Jurkat, Clone E6-1 (cell line): ENCODE data around the gene SLC46A2.

ENCODE experiments used
- DNase-seq: peaks from one replicate; pipeline ENCODE4 v3.0.0-alpha.2; 2011; ENCODE audit warnings: low read depth, low spot score
- H3K4me3 ChIP-seq: 2 replicates; pipeline ENCODE4 v1.5.1; 2011; ENCODE audit warnings: mild to moderate bottlenecking, low read length, control low read depth, moderate library complexity

SLC46A2 gene

DNA sequence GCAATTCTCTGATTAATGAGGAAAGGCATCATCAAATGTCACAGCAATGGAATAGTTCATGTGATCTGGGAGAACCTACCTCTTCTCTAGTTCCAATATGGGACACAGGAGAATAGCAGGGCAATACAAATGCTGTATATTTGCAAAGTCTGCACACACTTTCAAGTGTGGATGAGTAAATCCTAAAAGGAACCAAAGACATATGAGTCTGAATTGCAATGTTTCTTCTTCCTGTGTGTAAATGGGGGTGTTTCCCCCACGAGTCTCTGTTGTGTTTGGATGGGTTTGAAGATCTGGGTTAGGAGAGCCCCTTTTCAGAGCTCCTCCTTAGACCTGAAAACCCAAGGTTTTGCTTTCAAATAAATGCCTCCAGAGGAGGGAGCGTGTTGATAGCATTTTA is 26.9 kb downstream of the SLC46A2 start:
- DNase-seq: no peak

DNA sequence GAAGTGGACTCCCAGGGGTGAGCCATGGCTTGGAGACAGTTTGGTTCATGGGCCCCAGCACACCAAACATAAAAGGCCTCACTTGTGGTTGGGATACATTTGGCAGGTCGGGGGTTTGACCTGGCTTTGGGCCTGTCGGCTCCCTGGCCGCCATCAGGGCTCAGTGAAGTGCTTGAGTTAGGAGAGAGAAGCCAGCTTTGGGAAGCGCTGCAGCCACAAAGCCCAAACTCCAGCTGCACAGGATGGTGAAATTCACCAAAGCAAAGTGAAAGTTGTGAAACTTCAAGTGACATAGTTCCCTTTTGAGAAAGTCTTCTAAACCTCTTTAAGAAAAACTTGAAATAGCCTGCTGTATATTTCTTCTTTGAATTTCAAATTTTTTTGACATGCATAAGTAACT is 27.5 kb downstream of the SLC46A2 start:
- no peak for DNase-seq
- H3K4me3 ChIP-seq: no peak overlapping the region

More for the DNA sequence above, 26.9 kb downstream of the SLC46A2 start:
- no peak overlapping the region for H3K4me3 ChIP-seq

DNA sequence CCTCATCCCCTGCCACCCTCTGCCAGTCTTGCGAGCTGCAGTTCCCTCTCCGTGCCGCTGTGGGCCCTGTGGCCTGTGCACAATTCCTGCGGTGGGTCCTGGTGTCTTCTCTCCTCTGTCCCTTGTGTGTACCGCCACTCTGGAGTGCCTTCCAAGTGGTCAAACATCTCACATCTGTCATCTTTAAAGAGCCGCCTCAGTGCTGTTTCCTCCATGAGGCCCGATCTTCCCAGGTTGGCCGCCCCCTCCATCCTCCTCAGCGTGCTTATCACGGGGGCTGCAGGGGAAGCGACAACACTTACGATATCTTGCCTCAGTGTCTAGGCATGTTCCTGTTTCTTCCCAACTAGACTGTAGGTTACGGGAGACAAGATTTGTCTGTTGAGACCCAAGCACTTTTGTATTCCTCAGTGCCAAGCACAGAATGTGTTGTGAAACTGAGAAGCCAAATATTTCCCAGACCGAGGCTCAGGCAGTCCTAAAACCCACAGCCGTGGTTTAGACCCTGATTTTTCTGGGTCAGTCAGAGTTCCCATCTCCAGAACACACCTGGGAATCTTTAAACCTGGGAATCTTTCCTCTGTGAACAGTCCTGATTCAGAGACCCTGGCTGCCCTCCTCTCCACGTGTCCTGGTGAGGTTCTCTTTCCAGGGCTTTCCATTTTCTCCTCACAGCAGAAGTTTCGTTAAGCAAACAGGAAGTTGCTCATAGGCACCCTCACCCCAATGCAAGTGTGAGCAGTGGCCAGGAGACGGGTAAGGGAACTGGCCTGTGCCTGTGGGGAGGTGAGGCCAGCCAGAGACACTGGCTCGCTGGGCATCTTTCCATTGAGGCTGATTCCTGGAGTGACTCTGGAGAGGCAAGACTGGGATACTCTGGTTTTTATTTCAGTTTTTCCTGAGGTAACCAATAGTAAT is 28.8 kb downstream of the SLC46A2 start:
- H3K4me3 ChIP-seq: no peak overlapping the region
- no peak for DNase-seq

DNA sequence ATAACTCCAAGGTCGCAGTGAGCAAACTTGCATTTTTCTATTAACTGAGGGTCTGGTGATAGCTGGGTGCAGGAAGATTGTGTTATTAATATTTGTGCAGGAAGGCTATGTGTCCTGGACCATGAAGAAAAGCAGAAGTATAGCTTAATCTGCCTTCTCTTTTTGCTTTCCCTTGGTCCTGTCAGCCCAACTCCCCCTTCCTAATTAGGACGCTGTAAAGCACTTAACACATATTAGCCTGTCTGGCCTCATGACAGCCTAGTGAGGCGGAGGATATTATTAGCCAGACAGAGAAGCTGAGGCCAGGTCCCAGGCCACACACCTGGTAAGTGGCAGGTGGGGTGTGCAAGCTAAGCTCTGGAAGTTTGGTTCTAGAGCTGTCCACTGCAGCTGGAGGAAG is 29.5 kb downstream of the SLC46A2 start:
- no peak overlapping the region for H3K4me3 ChIP-seq

DNA sequence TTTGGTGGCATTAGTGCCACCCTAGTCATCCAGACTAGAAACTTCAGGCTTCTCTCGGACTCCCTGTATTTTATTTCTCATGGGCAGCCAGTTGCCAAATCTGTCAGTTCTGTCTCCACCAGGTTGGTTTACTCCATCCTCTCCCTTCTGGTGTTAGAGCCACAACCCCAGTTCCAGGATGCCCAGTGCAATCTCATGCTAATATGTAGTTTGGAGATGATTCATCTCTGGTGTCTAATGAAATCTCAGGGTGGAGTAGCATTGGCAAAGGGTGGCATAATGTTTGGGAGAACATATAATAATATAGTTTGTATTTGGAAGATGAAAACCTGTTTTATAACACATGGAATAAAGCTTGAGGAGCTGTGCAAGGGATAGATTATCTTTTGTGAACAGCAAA is 30.2 kb downstream of the SLC46A2 start:
- no peak for DNase-seq
- no peak overlapping the region for H3K4me3 ChIP-seq

More for the DNA sequence above, 29.5 kb downstream of the SLC46A2 start:
- no peak for DNase-seq

DNA sequence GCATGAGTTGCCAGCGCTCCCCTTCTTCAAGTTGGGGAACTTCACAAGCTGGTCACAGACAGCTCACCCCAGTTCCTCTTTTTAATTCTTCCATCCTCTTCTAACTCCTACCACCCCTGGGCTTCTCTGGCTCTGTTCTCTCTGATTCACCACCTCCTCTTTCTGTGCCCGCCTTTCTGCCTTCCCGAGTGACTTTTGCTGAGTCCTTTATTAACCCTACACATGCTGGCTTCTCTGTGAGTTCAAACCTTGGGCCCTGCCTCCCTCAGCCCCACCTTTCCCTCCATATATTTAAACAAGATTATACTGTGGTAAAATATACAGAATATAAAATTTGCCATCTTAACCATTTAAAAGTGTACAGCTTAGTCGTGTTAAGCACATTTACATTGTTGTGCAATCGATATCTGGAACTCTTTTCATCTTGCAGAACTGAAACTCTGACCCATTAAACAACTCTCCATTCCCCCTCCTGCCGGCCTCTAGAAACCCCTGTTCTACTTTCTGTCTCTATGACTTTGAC is 32.0 kb downstream of the SLC46A2 start:
- no peak overlapping the region for H3K4me3 ChIP-seq
- DNase-seq: no peak

DNA sequence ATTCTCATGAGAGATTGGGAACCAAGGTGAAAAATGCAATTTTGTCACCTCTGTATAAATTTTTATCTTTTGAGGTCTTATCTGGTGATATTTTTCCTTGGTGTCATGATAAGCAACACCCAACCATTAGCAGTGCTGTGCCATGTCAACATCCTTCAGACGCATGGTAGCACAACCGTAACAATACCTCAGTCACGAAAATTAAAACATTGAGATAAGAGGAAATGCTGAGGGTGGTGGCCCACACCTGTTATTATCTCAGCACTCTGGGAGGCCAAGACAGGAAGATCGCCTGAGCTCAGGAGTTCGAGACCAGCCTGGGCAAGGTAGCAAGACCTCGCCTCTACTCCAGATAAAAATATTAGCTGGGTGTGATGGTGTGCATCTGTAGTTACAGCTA is 32.7 kb downstream of the SLC46A2 start:
- DNase-seq: no peak
- H3K4me3 ChIP-seq: no peak overlapping the region

DNA sequence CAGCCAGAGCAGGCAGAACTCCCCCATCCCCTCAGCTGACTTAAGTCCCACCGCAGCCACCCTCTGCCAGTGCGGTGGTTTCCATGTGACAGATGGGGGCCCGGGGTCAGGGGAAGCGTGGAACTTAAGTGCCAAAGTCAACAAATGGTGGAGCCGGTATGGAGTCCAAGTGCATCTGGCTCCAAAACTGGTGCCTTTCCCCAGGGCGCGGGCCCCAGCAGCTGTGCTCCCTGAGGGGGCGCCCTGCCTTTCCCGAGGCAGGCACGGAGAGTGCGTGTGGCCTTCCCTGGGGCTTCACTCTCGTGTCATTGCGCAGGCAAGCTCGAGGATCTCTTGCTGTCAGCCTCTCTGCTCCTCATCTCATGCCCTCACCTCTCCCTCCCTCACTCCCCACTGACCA is 33.8 kb downstream of the SLC46A2 start:
- no peak for DNase-seq
- no peak overlapping the region for H3K4me3 ChIP-seq

DNA sequence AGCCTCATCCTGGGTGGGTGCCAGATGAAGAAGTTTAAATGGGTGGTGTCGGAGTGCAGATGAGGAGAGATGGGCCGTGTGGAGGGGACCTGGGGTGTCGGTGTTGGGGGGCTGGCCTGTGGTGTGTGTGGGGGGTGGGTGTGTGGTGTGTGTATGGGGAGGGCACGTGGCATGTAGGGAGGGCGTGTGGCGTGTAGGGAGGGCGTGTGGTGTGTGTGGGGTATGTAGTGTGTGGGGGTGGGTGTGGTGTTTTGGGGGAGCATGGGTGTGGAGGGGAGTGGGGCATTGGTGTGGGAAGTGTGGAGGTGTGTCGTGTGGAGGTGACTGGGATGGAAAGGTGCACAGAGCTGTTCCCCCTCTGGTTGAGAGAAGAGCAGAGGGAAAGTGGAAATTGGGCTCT is 34.5 kb downstream of the SLC46A2 start:
- H3K4me3 ChIP-seq: no peak overlapping the region
- DNase-seq: no peak

DNA sequence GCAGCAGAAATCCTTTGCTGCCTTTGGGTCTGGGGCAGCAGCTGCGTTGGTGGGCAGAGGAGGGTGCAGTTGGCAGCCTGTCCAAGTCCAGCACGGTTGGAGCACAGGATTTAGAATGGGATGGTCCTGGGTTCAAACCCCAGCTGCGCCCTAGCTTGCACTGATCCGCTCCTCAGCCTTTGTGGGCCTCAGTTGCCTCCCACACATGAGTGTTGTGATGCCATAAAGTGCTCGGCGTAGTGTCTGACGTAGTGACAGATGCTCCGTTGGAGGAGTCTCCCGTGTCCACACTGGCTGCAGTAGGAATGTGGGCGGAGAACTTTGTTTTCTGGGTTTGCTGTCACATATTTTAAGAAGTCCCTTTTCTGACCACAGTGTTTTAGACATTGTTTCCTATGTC is 36.0 kb downstream of the SLC46A2 start:
- DNase-seq: no peak
- no peak overlapping the region for H3K4me3 ChIP-seq

DNA sequence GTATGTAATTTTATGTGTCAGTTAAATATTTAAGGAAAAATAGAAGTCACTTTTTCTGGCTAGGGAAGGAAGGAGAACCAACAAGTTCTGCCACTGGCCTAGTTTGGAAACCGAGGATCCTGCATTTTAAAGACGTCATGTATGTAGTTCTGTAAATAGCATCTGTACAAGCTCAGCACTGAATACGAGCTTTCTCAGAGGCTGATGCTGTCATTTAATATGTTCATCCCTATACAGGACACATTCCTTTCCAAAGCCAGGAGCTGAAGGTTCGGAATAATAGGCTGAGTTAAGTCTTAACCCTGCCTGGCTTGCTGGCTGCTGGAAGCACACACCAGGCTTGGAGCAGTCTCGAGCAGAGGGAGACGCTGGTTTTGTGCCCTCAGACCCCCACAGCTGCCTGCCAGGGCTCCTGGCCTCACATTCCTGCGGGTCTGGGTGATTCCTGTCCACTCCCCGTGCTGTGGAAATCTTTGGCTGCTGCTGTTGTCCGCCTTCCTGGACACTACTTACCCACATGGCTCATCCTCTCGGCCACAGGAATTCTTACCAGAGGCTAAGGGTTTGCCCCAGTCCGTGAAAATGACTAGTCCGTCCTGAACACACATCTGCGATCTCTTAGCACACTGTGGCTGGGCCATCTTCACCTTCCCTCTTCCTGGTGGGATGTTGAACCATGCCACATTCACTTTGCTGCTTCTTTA is 36.6 kb downstream of the SLC46A2 start:
- no peak for DNase-seq
- H3K4me3 ChIP-seq: no peak overlapping the region

DNA sequence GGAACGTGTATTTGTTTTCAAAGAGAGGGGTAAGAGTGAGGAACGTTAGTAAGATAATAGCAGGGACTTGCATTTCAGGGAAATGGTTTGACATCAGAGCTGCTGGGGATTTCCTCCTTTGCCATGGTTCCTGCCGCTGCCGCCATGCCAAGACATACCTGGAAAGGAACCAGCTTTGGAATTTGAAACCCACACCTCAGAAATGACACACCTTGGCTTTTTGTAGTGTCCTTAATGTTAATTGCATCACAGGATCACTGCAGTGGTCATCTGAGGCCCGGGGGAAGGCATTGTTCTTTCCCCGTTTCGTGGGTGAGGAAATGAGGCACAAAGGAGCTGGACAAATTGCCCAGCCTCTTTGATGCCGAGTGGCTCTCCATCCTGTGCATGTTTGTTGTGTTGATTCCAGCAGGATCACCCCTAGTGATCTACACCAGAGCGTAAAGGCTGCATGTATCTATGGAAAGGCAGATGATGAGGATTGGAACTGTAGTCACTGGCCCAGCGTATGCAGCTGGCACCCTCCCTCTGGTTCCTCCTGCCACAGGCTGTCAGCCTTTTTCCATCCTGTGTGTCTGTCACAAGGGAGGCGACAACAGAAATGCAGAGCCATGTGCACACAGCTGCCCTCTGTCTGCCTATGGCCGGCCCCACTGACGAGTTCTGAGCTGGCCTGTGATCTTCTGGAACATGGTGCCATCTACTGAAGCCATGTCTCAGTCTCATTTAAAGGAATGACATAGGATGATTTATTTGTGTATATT is 37.8 kb downstream of the SLC46A2 start:
- DNase-seq: no peak
- no peak overlapping the region for H3K4me3 ChIP-seq

DNA sequence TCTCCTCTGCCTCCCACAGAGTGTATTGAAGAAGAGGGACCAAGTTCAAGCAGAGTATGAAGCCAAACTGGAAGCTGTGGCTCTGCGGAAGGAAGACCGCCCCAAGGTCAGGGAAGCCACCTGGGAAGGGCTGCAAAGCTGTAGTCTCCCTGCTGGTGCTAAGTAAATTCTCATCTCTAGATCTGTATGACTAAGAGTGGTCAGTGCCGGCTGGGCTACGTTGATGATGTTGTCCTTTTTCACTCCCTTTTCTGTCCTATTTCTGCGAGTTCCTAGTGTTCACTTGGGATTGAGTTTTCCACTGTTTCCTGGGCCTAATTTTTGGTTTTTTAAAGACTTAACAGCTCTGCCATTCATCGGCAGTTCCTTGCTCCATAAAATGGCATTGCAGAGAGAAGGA is 39.8 kb downstream of the SLC46A2 start:
- no peak overlapping the region for H3K4me3 ChIP-seq
- DNase-seq: no peak

DNA sequence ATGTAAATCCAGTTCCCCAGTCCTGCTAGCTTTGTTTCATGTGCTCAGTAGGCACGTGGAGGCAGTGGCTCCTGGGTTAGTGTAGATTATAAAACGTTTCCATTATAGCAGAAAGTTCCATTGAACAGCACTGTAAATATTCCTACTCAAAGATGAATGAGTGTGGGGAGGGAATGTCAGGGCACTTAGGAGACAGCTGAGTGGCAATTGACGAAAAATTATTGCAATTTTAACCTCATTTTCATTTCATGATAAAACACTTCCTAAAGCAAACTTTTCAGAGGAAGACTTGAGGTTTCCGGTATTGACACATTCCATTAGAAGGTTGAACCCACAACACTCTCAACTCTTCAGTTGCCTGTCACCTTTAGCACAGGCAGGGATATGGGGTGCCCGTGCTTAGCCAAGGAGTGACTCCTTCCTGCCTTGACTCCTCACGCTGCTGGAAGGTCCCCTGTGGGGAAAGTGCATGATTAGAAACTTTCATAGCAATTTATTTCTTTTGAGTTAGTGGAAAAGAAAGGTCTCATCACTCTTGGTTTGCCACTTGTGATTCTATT is 41.2 kb downstream of the SLC46A2 start:
- peak; percentile 39 for DNase-seq
- no peak overlapping the region for H3K4me3 ChIP-seq

DNA sequence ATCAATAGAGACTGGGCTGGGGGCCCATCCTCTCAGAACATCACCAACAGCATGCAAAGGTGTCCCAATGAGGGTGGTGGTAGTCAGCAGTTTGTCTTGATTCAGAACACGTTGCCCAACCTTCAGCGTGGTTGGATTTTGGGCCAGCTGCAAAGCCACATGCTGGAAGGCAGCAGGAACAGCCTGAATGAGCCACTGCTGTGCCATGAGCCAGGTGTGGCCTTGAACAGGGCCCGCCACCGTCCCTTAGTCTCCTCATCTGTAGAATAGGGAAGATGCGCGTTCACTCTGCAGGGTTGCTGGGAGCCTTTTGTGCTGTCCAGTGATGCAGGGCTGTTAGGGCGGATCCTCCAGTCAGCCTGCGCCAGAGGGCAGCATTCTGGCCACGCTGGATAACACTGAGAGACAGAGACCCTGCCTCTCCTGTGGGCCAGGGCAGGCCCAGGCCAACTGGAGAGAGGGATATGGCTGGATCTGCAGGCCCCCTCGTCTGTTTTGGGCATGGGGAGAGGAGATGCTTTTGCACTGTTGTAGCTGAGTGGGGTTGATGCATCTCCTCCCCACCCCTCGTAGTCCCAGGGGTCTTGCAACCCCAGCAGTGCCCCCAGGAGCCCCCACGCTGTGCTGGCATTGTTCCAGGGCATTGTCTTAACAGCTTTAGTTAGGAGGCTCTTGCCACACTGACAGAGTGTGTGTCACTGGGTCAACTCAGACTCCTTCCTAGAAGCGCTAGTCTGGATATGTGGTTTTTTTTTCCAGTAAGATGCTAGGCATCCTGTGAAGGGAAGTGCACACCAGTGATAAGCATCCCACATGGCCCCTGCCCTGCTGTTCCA is 42.1 kb downstream of the SLC46A2 start:
- DNase-seq: no peak

DNA sequence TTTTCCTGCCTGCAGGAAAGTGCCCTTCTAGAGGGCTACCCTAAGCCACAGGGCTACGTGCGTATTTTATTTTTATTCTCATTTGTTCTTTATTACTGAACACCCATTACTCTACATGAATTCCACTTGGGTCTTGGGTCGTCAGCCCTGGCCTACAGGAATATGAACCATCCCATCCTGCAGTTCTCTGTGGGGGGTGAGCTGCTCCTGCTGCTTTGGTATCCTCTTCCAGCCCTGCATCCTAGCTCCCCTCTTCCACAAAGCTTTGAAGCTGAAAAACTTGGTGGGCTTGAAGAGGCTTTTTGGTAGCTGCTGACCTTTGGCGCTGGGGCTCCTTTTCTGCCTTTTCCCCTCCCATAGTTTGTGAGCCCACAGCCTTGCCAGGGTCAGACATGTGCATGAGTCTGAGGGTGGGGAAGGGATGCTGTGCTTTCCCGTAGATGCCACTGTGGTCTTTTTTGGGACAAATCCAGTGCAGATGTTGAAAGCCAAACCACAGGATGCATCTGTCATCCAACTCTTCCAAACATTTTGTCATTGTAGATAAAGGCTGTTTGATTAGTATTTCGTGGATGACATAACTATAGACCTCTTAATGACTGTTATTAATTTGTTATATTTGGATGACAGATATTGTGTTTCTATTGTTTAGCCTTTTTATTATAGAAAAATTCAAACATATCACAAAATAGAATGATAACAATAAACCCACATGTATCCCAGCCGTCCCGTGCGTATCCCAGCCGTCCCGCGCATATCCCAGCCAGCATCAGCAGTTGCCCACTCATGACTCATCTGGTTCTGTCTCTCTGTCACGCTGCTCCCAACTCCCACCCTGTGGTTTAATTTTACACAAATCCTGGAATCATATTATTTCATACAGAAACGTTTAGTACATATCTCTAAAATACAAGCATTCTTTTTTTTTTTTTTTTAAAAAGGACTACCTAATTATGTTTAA is 43.9 kb downstream of the SLC46A2 start:
- no peak for DNase-seq
- no peak overlapping the region for H3K4me3 ChIP-seq

More for the DNA sequence above, 42.1 kb downstream of the SLC46A2 start:
- no peak overlapping the region for H3K4me3 ChIP-seq

DNA sequence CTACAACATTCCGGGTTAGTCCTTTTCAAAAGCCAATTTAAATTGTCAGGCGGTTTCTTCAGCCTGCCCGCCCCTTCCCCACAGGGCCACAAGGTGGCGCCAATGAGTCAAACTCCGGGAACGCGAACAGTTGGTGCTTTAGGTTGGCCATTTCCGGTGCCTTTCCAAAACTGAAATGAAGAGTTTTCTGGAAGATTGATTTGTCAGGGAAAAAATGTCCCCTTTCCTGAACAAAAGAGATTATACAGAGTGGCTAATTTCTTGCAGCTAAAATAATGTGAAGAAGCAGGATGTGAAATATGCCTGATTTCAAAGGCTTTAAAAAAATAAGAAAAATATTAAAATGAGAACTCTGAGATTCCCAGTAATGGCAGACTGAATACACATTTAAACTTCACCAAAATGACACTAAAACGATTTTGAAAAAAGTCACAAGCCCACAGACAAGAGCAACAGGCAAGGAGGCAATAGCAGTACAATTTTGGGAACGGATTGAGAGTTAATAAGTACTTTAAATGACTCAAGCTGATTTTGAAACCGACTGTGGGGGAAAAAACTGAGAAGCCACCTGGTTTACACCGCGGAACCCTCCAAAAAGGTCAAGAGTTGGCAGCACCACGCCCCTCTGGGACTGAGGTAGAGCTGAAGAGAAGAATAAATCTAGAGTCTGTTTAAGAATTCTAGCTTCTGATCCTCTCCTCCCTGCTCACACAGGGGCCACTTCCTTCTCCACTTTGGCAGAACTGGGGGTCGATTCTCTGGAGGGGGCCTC is 45.7 kb downstream of the SLC46A2 start:
- DNase-seq: peak; percentile 53
- H3K4me3 ChIP-seq: no peak overlapping the region
